ENCODE data around the gene KPNA6.

- TF ChIP-seq CTCF (IDR thresholded peaks at IDR 0.05), result no peak
- TF ChIP-seq POLR2AphosphoS5 (IDR thresholded peaks at IDR 0.05), result no peak
Measured at GRCh38 chr1:32091591-32091990, 16.3 kb upstream of the KPNA6 start.

Data from breast epithelium (tissue), 3 donors.